ENCODE results near the gene VSTM4.

Gene VSTM4

DNA sequence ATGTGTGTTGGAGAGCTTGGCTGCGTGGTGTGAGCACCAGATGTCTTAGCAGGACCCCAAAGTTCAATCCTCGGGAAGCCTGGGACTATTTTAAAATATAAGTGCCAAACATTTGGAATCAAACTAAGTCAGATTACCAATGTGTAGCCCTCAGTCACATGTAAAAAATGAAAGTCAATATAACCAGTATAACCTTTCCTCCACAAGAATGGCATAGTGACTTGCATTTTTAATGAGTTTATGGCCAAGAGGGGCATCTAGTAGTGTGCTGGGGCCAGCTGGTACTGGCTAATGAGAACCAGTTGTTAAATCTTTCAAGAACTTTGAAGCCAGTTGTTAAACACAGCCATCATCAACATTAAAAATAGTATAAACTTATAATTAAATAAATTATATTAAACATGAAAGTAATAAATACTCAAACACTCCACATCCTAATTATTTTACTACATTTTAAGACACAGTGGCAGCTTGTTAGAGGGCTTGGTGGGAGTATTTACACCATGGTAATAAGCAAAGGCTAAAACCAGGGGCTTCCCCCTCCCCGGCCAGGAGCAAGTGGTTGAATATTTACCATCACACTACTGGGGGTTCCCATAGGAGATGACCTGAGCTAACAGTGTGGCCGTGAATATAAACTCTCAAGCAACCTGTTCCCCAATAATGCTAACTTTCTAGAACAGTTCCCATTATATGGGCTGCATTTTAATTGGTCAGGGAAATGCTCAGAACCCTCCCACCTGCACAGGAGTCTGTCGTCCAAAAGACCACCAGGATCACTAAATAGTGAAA, 26.4 kb upstream of the VSTM4 start:
- no peak for DNase-seq (ENCODE audit: low read depth)

DNA sequence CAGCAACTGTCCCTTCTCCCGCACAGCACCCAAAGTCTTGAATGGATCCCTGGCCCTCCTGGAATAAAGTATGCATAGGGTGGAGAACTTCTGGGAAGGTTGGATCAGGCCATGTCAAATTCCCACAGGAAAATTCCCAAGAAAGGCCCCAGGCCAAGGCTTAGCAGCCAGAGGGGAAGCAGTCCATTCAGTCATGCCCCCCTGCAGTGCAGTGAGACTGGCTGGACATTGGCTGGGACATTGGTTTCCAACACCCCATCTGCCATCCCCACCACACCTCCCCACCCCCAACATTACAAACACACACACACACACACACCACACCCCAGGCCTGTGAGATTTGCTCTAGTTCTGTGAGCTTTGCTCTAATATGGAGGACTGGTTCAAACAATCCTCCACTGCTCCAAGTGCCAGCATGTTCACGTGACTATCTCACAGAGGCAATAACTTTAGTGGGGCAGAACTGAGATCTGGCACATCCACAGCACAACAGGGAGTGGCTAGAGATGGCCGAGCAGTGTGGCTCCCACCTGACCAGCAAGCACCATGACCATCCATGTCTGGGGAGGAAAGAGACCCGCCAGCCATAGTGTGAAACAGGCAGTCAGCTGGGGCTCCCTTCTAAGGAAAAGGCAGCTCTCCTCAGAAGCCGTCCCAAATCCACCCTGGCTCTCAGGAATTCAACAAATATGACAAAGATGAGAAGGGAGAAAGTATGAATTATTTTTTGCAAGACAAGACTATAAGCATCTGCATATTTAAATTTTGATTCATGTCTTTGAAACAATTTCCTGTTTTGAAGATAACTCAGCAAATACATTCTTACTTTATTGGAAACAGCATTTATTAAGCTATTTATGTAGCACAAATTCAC, 25.2 kb upstream of the VSTM4 start:
- no peak for DNase-seq (ENCODE audit: low read depth)

DNA sequence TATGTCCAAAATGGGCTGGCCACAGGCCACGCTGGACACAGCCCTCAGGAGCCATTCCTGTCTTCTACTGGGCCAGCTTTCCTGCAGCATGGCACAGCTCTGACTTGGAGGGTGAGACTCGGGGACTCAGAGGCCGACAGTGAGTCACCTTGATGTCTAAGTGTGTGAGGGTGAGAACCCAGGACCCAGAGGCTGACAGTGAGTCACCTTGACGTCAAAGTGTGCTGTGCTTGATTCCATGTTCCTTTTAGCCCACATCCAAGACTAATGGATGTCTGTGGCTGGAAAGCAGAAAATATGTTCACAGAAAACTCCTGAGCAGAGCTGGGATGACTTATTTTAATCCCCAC, 24.5 kb upstream of the VSTM4 start:
- DNase-seq (ENCODE audit: low read depth), result no peak

DNA sequence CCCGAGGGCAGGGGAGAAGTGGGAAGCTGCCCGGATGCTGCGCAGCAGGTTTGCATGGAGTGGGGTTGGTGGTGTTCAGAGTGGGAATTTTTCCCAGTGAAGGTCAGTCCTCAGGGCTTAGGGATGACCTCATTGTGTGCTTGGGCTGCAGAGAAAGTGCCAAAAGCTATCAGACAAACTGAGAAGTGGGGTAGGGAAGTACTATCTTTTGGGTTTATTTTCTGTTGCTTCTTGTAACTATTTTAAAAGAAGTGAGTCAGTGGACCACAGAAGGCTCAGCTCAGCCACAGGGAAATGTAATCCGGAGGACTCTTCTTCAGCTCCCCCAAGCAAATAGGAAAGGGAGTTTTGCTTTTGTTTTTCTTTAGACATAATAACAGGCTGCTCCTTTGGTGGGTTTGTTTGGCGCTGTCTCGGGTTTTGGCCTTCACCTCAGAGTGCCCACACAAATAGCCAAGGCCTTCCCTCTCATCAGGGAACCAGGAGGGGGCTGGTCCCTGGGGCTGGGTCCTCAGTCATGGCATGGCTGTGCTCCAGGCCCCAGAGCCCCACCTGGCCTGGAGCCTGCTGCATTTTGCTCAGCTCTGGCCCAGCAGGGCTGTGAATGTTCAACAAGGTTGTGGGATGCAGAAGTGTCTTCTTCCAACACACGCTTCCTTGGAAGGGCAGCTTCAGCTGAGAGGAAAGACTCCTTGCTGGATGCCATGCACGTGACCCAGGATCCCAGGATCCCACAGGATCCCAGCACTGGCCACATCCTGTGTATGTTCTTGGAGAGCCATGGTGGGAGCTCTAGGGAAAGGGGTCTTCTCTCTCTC, 23.9 kb upstream of the VSTM4 start:
- DNase-seq (ENCODE audit: low read depth), result no peak

DNA sequence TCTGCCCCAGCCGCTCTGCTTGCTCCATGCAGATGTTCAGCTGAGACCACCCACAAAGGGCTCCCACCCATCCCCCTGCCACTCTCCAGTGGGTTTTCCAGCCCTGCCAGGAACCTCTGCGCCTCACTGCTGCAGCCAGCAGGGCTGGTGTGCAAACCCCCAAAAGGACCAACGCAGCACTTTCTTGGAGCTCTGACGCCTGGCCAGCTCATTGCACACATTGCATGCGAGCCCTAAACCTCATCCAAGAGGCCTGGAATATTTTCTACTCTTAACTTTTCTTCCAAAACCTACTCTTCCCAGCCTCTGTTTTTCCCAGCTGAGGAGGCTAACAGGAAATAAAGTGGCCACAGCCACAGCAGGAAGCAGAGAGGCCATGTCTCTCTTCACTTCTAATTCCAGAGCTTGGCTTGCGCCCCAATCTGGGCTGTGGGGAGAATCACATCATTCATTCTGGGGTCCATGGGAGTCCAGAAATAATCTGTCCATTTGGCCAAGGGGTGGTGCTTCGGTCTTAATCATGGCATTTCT, 23.1 kb upstream of the VSTM4 start:
- no peak for DNase-seq (ENCODE audit: low read depth)

DNA sequence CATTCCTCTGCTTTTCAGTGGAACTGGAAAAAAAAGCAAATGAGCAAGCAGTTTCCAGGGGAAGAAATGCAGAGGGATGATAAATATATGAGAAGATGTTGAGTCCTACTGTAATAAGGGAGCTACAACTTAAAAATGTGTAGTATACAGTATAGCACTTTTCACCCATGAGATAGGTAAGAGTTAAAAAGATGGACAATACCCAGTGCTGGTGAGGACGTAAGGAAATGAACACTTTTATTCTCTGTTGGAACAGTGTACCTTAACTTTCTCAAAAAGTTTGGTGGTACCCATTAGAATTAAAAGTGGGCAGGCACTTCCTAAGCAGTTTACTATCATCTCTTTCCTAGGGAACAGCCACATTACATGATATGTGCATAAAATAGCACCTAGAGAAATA, 21.2 kb upstream of the VSTM4 start:
- no peak for DNase-seq (ENCODE audit: low read depth)

DNA sequence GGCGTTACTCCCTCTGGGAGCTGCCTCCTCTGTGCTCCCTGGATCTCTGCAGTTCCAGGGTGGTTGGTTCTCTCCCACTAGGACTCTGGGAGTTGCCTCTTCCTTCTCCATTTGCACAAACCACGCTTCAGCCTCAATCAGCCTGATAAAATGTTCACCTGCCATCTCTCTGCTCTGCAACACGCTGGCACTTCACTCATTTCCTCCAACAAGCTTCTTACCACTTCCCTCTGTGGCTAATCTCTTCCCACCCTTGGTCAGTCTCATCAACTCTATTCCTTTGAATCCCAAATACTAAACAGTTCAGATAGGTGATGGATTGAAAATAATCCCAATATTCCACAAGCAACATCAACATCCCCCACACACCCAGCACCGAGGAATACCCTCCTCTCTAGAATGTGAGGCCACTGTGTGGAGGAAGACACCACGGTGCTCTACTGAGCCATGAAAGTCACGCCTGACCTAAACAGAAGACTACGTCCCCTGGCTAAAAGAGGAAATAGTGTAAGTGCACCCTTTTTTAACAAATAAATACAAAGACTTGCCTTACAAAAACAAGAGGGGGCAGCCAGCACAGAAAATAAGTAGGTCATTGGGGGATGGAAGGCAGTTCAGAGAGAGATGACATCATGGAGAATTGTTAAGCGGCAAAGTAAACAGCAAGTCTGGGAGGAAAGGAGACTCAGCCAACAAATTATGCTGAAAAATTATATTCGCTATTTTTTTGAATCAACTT, 20.4 kb upstream of the VSTM4 start:
- no peak for DNase-seq (ENCODE audit: low read depth)

DNA sequence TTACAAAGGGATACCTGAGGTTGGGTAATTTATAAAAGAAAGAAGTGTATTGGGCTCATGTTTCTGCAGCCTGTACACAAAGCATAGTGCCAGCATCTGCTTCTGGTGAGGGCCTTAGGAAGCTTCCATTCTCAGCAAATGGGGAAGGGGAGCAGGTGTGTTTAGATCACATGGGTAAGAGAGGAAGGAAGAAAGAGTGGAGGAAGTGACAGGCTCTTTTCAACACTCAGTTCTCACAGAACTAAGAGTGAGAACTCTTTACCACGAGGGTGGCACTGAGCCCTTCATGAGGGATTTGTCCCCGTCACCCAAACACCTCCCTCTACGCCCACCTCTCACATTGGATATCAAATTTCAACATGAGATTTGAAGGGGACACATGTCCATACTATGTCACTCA, 19.0 kb upstream of the VSTM4 start:
- DNase-seq (ENCODE audit: low read depth), result no peak

DNA sequence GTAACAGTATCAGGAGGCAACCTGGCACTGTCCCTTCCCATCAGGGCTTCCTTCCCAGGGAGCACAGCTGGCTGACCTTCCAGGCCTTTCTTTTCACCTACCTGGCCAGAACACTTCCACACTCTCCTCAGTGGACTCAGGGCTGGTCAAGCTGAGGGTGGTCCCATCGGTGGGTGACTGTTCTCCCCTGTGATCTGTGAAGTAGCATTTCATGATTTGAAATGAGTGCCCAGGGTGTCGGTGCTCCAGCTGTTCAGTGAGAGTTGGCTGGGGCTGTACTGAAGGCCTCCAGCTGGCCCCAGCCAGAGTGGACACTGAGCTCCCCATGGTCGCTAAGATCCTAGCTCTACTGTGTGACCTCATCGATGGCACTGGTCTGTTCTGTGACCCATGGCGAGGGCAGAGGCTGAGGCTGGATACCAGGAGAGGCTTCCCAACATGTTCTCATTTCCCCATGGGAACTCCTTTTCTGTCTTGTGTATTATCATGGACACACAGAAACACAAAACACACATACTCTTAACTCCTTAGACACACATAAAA, 18.5 kb upstream of the VSTM4 start, which contains the start of gene FAM170B:
FAM170B (minus strand) TSS at position 316 of the 543 bp plus-strand sequence; CDS start at position 213, 103 bp downstream.
- no peak for DNase-seq (ENCODE audit: low read depth)

DNA sequence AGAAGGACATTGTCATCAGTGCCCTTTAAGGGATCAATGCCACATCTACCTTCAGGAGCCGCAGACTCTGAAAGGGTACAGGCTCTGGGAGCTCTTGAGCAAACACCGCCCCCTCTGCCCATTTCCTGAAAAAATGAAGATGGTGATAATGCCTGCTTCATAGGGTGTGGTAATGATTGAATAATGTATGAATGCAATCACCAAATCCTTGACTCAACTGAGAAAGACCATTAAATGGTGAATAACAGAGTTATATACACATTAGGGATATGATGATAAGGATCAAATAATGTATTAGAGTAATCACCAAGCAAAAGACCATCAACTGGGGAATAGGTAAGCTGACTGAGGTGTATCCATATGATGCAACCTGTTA, 17.0 kb upstream of the VSTM4 start:
- DNase-seq (ENCODE audit: low read depth), result no peak

DNA sequence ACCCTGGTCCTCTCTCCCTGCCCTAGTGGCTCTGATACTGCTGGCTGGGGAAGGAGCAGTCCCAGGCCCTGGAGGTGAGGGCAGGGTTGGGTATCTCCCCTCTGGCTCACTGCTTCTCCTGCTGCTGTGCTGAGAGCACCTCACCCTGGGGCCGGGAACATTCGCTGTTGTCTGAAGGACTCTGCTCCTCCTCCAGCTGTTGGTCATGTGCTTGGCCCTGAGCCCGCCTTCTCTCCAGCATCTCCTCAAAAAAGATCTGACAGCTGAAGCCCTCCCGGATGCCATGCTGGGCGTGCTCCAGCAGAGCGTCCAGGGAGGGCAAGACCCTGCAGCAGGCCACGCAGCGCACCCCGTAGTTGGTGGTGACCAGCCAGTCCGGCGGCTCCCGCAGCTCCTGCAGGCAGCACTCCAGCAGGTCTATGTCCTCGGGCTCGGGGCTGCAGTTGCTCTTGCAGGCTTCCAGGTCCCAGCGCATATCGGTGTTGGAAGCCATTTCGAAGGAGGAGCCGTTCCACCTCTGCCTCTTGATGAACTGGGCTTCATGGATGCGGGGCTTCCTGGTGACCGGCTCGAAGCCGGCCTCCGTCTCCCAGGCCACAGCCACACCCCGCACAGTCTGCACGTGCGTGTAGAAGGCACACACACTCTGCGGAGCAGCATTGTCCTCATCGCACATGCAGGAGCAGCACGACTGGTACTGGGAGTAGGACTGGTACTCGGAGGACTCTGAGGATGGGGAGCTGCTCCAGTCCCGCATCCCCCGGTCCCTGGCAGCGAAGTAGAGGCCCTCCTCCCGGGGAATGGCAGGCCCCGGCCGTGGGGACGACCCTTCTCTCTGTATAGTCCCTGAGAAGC, 16.4 kb upstream of the VSTM4 start:
- no peak for DNase-seq (ENCODE audit: low read depth)

DNA sequence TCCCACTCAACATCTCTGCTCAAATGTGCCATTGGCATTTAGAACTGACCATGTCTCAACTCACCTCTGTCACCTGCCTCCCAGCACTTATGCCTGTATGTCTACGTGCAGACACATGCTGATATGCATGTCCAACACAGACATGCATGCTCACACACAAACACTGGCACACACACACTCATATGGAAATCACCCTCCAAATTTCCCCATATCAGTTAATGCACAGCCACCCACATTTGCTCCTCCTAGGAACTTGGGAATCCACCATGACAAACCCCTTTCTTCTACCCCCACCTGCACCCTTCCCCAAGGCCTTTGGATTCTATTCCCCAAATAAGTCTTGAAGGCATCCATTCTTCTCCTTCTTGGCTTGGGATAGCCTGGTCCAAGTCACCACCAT, 14.1 kb upstream of the VSTM4 start:
- DNase-seq (ENCODE audit: low read depth), result no peak

DNA sequence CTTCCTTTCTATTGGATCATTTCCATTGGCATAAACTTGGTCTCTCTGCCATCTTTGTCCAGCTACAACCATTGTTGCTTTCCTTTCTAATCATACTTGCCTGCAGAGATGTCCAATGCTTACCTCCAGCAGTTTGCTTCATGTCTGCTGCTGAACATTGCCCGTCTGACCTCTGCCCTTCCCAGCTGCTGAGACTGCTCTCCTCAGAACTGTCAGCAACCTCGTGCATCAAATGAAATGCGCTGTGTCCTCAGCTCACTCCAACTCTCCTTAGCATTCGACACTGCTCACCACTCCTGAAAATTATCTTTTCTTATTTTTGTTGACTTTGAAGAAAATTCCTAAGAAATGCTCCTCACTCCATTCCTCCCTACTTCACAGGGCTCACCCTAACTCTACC, 13.5 kb upstream of the VSTM4 start:
- DNase-seq (ENCODE audit: low read depth), result no peak

DNA sequence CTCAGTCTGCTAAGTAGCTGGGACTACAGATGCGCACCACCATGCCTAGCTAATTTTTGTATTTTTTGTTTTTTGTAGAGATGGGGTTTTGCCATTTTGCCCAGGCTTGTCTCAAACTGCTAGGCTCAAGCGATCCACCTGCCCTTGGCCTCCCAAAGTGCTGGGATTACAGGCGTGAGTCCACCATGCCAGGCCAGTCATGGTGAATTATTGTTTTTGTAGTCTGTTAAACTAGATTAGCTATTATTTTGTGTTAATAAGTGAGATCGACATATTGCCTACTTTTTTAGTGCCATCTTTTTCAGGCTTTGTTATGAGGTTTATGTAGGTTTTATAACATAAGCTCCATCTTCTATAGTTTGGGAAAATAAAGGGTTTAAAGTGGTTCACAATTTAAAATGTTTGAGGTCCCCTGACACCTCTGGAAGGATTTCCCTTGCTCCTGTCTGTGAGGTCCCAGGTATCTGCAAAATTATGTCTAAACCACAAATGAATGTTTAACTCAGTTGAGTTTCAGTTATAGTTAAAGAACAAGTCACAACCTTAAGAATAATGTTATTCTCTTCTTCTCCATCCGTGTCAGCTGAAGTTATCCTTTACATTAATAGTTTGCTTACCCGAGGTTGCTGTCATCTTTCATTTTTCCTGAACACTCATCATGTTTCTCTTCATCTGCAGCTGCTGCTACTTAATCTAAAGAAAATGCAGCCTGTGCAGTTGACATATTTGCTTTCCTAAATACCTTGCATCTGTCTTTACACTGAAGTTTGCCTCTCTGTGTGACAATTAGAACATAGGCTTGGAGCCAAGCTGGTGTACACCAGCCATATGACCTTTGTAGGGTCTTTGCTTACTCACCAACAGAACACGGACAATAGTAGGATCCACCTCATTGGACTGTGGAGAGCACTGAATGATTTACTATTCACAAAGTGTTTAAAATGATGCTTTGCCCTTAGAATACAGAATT, 8.9 kb upstream of the VSTM4 start:
- DNase-seq (ENCODE audit: low read depth), result no peak

DNA sequence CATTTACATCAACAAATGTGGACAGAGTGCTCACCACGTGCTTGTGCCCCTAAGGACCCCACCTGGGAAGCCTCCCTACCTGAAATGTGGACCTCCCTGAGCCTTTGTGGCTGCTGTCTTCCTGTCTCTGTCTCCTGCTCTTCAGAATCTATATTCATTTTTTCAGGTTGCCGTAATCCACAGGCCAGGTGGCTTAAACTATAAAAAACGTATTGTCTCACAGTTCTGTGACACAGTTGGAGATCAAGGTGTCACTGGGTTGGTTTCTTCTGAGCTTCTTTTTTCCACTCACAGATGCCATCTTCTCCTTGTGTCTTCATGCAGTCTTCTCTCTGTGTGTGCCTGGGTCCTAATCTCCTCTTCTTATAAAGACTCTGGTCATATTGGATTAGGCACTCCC, 5.6 kb upstream of the VSTM4 start:
- no peak for DNase-seq (ENCODE audit: low read depth)

DNA sequence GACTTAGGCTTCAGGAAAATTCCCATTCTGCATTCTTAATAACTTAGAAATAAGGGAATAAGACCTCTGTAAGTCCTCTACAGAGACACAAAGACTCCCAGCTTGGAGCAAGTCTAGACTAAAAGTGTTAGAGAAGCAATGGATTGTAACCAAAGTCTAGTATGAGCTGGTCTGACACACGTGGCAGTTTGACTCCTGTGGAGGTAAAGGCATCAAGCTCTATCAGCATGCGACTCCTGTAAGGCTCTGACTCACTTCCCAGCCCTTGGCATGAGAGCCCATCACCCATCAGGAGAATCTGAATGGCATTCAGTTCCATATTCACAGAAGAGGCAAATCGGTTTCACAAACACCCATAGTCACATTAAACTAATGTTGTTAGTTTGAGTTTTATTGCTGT, 4.4 kb upstream of the VSTM4 start:
- DNase-seq (ENCODE audit: low read depth), result no peak

DNA sequence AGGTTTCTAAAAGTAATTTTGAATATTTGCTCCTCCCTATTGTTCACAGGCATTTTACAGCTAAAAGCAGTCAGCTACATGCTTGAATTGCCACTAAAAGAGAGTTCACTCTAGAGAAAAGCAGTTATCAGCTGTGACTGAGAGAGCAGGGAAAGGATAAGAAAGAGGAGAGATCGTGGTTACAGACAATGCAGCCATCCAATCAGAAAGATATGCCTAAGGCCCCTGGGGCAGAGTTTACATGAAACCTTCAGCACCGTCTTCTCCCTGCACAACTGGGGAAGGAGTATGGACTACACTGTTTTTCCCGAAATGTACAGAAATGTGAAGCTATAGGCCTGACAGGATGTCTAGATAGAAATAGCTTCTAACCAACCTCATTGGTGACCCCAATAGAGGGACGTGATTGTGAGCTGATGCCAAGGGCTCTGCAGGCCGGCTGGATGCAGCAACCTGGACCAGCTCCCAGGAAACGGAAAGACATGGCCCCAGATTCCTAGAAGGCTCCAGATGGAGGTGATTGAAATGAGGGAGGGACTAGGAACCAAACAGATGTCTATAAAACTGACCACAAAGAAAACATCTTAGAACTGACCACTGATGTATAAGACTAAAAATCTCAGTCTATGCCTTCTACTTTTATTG, 3.2 kb upstream of the VSTM4 start:
- DNase-seq (ENCODE audit: low read depth), result no peak

DNA sequence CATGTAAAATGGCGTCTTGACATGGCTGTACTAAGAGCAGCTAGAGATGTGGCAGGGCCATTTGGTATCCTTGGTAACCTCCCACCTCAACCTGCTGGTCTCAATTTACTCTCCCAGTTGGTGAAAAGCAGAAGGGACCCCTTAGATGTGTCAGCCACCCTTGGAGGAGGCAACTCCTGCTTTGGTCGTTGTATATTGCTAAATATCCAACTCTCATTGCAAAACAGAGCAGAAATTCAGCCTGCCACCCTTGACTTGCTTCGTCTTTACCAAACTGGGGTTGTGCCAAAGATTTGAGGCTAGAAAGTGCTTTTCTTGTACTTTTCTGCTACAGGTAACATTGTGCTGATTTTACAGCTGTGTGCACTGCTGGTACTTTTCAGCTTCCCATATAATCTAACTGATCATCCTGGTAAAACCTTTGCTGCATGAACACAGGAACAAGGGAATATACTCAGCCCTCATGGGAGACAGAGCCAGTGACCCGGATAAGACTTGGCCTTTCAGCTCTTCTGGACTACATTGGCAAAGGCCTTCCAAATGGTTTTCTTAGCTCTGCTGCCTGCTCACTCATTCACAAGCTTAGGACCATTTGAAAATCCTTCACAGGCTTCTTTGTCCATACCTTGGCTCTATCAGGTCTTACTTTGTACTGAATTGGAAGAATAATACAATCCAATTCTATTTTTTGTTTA, 2.2 kb upstream of the VSTM4 start:
- DNase-seq (ENCODE audit: low read depth), result no peak
